HG02642 (cell line): ENCODE measurements around the gene TOM1L2.
"Not testable (repeated sequence)": the region's sequence is repeated elsewhere in the genome, so short reads cannot be mapped to it uniquely, and the experiment has no call there.

Experiments
- ATAC-seq: cut with Tn5 transposase; IDR thresholded peaks from one replicate; pipeline ENCODE4 v1.9.1; 2021; ENCODE audit warnings: mild to moderate bottlenecking; ENCODE audit not compliant: unreplicated experiment, poor library complexity

Gene TOM1L2

DNA sequence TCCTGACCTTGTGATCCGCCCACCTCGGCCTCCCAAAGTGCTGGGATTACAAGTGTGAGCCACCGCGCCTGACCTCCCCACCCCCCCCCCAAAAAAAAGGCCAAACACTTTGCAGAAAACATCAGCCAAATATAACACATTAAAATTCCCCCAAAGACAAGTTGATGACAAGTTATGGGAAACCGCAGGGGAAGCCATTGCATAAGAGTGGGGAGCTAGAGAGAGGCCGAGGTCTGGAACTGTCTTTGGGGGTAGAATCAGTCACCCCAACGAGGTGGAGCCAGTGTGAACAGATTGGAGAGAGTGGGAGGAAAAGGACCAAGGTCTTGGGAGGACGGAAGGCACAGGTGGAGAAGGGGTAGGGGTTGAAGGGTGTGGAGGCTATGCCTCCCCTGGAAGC is 3.2 kb upstream of the TOM1L2 start:
- ATAC-seq: no peak

DNA sequence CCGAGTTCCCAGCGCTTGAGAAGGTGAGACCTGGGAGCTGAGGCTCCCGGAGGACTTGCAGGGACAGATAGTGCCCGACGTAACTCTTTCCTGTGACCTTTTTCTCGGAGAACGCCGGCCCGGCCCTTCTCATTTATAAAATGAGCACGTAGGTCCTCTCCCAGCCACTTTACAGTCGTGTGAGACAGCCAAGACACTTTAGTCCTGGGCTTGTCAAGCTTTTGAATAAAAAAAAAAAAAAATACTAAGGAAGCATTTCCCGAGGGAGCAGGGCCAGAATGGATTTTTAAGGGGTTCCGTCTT is 703 bp upstream of the TOM1L2 start:
- ATAC-seq: no peak

DNA sequence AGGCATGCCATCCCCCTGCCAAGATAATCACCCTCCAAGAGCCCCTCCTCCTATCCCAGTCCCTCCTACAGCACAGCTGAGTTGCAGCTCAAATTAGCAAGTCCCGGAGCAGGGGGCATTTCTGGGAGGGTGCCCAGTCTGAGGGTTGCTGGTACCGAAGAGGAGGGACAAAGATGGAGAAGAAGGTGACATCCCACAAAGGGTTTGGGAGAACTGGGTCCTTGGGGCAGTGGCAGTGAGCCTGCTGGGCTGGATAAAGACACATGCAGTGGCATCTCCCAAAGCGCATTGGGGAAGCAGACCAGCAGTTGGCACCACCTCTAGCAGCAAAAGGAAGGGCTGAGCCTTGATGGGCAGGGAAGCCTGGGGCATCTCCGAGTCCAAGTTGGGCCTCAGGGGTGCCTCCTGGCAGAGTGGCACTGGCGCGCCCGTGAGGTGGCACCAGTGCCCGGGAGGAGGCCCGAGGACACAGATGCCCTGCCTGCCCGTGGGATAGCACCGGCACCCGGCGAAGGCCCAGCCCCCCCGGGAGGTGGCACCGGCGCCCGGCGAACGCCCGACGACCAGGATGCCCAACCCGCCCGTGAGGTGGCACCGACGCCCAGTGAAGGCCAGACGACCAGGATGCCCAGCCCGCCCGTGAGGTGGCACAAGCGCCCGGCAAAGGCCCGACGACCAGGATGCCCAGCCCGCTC is 622 bp downstream of the TOM1L2 start:
- no peak for ATAC-seq

DNA sequence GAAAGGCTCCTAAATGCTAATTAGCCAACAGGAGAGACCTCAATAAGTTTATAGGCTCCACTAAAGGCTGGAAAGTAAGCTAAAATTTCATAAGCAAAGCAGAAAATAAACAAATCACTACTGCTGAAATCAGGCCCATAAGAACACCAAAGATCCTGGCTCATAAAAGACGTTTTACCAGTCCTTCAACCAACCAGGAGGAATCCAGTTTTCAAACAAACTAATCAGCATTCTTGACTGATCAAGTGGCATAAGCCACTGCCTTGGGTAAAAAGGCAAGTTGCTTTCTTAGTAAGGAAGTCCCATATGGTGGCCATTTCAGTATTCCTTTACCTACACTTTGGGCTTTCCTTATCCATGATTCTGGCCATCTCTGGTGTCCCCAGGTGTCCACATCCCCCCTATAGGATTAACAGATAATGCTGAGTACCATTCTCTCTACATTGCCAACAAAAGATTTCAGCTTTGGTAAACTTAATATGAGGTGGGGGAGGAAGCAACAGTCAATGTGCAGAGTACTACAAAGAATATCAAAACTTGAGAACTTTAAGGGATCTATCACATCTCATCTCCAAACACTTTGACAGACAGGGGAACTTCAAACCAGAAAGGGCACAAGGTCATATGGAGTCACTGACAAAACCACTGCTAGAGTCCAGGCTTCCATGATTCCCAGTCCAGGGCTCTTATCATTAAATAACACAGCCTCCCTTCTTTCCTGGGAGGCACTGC is 1.3 kb downstream of the TOM1L2 start:
- no peak for ATAC-seq

DNA sequence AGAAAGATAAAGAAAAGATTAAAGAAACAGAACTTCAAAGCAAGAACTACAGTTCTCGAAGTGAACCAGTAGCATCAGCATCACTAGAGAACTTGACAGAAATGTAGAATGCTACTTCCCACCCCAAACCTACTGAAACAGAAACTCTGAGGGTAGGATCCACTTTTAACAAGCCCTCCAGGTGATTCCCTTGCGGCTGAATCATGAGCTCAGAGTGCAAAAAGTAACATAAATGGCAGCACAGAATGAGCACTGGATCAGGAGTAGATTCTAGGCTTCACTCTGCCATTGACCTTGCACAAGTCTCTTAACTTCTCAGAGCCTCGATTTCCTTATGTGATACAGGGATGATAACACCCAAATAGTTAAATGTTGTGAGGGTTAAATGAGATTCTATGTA is 5.8 kb downstream of the TOM1L2 start:
- no peak for ATAC-seq

DNA sequence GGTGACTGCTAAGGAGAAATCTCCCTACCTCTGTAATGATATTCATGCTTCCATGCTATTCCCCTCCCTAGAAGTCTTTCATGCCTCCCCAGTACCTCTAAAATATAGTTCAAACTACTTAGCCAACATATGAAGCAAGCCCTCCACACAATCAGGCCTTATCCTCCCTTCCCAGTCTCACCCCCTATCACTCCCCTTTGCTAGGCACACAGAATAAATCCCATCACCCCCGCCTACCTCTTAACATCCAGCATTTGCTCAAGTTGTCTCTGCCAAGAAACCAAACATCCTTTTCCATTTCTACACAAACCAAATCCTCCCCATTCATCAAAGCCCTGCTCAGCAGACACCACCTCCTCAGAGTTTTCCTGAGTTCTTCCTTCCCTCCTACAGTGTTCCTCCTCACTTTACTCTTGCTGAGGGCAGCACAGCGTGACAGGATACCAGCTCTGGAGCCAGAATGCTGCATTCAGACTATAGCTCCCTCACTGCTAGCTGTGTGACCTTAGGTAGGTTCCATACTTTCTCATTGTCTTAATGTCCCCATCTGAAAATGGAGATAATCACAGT is 7.0 kb downstream of the TOM1L2 start:
- no peak for ATAC-seq

DNA sequence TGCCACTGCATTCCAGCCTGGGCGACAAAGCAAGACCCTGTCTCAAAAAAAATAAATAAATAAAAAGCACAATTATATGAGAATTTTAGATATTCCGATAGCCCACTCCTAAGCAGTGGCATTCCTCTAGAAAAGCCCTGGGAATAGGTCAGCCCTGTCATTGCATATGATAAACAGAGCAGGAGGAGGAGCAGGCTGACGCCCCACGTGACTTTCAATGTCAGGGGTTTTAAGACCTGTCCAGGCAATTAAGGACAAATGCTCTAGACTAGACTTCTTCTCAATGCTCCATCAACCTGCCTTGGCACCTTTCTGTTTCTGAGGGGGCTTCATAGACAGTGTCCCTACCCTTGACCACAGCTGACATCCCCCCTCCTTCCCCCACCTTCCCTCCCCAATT is 7.5 kb downstream of the TOM1L2 start:
- ATAC-seq: no peak

DNA sequence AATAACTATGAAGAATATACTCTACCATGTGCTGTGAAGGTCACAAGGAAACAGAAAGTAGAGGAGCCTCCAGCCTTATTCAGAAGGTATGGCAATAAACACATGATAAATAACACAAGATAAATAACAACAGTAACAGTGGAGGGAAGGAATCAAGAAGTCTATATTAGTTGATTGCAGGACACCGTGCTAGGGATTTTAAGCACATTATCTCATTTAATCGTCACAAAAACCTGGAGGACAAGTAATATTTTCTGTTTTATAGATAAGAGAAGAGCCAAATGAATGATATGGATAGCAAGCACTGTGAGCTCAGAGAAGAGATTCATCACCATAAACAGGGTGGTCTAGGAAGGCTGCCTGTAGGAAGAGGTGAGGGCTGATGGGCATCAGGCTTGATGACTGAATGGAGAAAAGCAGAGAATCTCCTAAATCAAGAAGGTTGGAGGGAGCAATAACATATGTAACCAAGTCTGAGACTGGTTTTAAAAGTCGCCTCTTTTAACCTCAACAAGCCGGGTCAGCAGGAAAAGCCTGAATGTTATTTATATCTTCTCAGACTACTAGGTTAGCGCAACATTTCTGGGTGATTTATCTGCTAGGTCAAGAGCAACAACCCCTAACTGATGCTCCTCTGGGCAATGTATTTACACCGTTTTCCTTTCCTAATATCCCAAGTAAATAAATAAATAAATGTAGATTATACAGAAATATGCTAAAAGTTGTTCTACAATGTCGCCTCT is 8.3 kb downstream of the TOM1L2 start:
- ATAC-seq: no peak

DNA sequence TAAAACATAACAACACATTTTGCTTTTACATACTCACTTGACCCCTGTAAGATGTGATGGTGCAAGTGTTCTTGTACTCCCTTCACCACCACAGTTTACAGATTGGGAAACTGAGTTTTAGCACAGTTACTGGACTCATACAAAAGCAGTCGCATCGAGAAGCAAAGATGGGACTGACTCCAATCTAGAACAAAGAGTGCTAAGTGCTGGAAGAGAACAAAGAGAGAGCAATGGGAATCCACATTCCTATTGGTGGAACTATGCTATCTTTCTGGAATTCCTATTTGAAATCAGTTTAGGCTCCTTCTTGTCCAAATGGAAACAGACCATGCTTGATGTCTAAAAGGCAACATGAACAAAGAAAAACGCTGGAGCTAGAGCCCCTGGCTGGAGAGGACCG is 9.1 kb downstream of the TOM1L2 start:
- ATAC-seq: no peak

DNA sequence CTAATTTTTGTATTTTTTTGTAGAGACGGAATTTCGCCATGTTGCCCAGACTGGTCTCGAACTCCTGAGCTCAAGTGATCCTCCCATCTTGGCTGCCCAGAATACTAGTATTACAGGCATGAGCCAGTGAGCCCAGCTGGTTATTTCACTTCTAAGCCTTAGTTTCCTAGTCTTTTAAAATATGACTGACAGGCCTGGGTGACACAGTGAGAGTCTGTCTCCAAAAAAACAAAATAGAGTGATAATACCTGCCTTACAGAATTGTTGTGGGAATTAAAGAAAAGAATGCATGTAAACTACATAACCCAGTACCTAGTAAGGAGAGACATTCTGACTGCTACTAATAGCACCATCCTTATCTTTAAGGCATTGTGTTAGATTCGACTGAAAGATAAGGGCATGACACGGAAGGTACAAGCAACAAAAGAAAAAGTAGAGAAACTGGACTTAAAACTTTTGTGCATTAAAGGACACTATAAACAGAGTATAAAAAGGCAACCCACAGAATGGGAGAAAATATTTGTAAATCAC is 11.6 kb downstream of the TOM1L2 start:
- no peak for ATAC-seq

DNA sequence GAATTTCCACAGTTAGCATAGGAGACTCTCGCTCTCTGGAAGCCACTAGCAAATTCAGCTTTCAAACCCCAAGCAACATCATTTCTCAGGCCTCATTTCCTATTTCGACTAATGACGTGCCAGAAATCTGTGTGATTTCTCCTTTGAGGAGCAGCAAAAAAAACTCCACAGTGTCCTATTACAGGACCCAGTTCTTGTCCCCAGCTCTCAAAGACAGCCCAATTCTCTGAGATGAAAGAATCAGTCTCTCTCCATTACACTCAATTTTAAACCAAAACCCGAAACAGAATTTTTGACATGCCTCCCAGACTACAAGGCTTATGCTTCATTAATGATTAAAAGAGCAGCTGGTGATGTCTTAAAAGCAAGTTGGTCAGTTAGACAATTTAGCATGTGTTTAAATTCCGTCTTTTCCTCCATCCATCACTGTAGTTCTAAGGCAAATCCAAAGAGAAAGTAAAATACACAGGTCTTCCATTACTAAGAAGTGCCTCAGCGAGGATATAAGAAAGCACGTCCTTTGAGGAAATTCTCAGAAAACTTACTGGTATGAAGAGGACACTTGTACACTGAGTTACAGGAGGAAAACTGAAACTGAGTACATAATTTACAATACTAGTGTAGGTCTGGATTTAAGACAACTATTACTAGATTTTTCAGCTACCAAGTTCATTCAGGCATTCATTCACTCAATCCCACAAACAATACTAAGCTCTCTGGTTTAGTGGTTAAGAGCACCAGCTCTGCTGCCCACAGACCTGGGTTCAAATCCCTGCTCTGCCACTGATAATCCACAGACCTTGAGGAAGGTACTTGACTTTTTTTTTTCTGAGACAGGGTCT is 12.5 kb downstream of the TOM1L2 start:
- peak; percentile 45 for ATAC-seq

DNA sequence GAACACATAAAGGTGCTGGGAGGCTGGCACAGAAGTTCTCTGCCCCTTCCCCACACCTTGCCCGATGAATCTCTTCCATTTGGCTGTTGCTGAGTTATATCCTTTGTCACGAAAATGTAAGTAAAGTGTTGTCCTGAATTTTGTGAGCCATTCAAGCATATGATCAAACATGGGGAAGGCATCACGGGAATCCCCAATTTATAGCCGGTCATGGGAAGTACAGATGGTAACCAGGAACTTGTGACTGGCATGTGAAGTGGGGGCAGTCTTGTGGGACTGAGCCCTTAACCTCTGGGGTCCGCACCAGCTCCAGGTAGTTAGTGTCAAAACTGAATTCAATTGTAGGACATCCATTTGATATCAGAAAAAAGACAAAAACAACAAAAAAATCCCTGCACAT is 13.2 kb downstream of the TOM1L2 start:
- ATAC-seq: peak; percentile 19

DNA sequence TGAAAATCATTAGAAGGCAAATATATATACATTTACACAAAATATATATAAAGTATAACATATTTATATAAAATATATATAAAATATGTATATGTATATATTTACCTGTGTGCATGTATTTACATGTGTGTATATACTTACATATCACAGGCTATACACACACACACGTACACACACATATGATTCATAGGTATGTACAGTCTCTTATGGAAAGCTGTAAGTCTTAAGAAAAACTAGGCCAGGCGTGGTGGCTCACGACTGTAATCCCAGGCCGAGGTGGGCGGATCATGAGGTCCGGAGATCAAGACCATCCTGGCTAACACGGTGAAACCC is 14.7 kb downstream of the TOM1L2 start:
- ATAC-seq: no peak

DNA sequence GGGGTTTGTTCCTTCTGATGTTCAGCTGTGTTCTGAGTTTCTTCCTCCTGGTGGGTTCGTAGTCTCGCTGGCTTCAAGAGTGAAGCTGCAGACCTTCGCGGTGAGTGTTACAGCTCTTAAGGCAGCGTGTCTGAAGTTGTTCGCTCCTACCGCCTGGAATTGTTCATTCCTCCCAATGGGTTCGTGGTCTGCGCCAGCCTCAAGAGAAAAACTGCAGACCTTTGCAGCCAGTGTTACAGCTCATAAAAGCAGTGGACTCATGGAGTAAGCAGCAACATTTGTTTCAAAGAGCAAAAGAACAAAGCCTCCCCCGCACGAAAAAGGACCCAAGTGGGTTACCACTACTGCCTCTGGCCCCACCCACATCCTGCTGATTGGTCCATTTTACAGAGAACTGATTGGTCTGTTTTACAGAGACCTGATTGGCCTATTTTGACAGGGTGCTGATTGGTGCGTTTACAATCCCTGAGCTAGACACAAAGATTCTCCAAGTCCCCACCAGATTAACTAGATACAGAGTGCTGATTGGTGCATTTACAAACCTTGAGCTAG is 16.3 kb downstream of the TOM1L2 start:
- not testable (repeated sequence) for ATAC-seq

DNA sequence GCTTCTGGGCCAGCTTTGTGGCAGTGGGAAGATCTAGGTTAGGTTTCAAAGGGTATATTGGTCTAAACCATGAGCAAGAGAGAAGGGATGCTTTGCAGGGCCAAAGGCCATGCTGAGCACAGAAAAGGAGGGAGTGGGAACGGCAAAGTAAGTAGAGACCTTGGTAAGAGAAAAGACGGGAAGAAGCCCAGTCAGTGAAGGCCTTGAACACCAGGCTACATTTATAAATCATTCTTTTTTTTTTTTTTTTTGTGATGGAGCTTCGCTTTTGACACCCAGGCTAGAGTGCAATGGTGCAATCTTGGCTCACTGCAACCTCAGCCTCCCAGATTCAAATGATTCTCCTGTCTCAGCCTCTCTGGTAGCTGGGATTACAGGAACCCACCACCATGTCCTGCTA is 18.1 kb downstream of the TOM1L2 start:
- ATAC-seq: no peak

DNA sequence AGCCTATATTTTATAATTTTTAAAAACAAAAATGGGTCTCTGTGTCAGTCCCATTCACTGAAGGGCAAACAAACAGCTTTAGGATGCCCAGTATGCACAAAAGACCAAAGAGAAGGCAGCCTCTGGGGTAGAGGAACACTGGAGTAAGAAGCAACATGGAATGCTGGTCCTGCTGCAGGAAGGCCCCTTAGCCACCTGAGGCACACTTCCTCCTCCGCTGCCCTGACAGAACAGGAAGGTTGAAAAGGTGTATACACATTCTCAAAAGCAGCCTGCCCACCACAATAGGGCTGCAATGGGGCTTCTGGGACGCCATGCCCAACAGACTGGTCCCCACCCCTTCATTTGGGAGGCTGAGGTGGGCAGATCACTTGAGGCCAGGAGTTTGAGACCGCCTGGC is 19.5 kb downstream of the TOM1L2 start:
- no peak for ATAC-seq

DNA sequence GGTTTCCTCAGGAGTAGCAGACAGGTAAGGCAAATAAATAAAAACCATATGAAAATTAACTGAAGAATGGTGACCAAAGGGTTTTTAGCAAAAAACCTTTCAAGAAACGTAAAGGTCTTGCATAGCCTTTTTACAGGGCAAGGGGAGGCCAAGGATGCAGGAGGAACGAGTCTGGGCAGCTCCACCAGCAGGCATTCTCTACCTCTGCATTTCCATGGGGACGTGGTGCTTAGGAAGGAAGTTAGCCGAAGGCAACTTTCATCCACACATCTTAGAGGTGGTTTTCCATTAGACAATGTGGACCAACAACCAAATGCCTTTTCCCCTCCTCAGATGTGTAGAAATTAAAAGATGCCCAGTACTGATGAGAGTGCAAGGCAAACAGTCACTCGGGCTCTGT is 20.7 kb downstream of the TOM1L2 start:
- ATAC-seq: no peak

DNA sequence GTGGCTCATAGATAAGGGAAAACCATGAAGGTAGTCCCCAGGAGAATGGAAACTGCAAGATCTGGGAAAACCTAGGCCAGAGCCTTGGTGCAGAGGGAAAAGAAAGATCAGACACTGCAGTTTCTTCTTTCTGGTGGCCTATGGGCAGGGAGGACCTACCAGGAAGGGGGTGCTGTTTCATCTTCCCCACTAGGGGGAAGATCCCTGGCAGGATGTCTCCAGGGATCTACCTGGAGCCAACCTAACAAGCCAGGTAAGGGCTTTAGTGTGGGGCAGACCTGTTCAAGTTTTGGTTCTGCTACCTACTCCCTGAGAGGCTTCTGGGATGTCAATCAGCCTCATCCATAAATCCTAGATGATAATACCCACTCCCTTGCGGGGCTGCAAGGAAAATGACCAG is 21.4 kb downstream of the TOM1L2 start:
- ATAC-seq: no peak

DNA sequence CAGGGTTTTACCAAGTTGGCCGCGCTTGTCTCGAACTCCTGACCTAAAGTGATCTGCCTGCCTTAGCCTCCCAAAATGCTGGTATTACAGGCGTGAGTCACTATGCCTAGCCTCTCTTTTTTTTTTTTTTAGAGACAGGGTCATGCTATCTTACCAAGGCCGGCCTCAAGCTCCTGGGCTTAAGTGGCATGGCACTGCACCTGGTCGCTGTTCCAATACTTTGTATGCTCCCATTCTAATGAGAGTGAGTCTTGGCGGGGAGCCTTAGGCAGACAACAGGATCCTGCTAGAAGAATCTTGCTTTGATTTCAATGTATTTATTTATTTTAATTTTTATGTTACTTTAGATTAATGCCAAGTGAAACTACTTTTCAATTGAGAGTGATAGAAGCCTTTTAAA is 21.9 kb downstream of the TOM1L2 start:
- ATAC-seq: no peak

DNA sequence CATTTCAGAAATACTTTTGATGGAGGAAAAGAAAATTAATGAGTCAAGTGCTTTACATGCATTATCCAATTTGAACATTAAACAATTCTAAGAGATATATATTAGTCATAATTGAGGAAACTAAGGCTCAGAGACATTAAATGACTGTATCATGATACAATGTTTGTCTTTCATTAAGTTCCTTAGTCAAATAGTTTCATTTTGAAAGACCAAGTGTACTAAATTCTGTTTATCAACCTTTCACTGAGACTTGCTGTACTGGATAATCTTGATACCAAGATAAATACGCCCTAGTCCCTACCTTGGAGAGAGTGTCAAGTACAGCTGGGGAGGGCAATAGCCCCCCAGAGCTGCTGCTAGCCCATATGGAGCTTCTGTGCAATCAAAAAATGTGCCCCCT is 24.2 kb downstream of the TOM1L2 start:
- no peak for ATAC-seq
